ENCODE results near the gene ASB10. TPM values are rescaled to one million over a fixed set of nuclear protein-coding genes. Genes with fewer than 3 reads are reported as not detected.

The ASB10 gene
- polyA plus RNA-seq, 2 of the 4 experiments (the other 2 are of a cell fraction), result not detected

- H3K4me2 ChIP-seq, result no peak overlapping the region
- ChIA-PET POLR2A (interaction anchor here (1.5 kb wide), 1 partner anchor 13 kb away, joined by 6 read pairs; the partner anchor contains the start of gene ABCF2), CTCF (interaction anchor here (1.0 to 1.6 kb wide), 4 partner anchors 31 to 101 kb away, joined by 3 to 5 read pairs (median 4); no protein-coding TSS in a partner anchor)
- ATAC-seq, result no peak
- no peaks in the 10 kb centered on the region for H3K9me3 ChIP-seq
- 91% methylated on average over 3 of the region's 3 CpGs for WGBS (ENCODE audit: missing lambda C conversion rate)
- no peak overlapping the region for H3K4me3 ChIP-seq
- H3K4me1 ChIP-seq, result no peaks in the 10 kb centered on the region
- DNase-seq (ENCODE audit: low read depth in 1 of 2, low spot score in 1 of 2), result no peak
- TF ChIP-seq ELK1 (IDR thresholded peaks at IDR 0.05; ENCODE audit: low read depth, low read length), result no peak
- no peak for TF ChIP-seq CHD4 (IDR thresholded peaks at IDR 0.05; ENCODE audit: borderline replicate concordance)
- no peak for TF ChIP-seq RNF2 (IDR thresholded peaks at IDR 0.05; ENCODE audit: borderline replicate concordance, low read depth)
- no peak for TF ChIP-seq NFE2L2 (conservative IDR thresholded peaks at IDR 0.05; ENCODE audit: low read length)
- no peak for TF ChIP-seq MAX (IDR thresholded peaks at IDR 0.05)
- TF ChIP-seq POLR2AphosphoS2 (conservative IDR thresholded peaks at IDR 0.05; ENCODE audit: low read length), result no peak
- TF ChIP-seq EHMT2 (IDR thresholded peaks at IDR 0.05; ENCODE audit: low read depth), result no peak
- TF ChIP-seq RFX5 (IDR thresholded peaks at IDR 0.05), result no peak
- TF ChIP-seq PHF8 (IDR thresholded peaks at IDR 0.05; ENCODE audit: borderline replicate concordance, low read depth), result no peak
- no peak for TF ChIP-seq HMGXB4 (CRISPR knock-in tag; IDR thresholded peaks at IDR 0.05; ENCODE audit: borderline replicate concordance)
- no peak for TF ChIP-seq NPAS2 (CRISPR knock-in tag; IDR thresholded peaks at IDR 0.05; ENCODE audit: borderline replicate concordance)
- TF ChIP-seq CBX8 (IDR thresholded peaks at IDR 0.05), result no peak
- TF ChIP-seq ZFP36 (IDR thresholded peaks at IDR 0.05; ENCODE audit: borderline replicate concordance, partially characterized antibody), result no peak
- no peak for TF ChIP-seq ESRRA (IDR thresholded peaks at IDR 0.05; ENCODE audit: borderline replicate concordance, low read length)
- TF ChIP-seq FOSB (CRISPR knock-in tag; IDR thresholded peaks at IDR 0.05), result no peak
- no peak for TF ChIP-seq REST (IDR thresholded peaks at IDR 0.05)
- no peak for TF ChIP-seq EP300 (IDR thresholded peaks at IDR 0.05)
- no peak overlapping the region for H3K27ac ChIP-seq
- FAIRE-seq, result no peak
Measured at GRCh38 chr7:151213826-151214225, 26.8 kb upstream of the ASB10 start.

GRCh38 chr7:151212626-151213025, 25.6 kb upstream of the ASB10 start:
- H3K27ac ChIP-seq, result no peak overlapping the region
- ATAC-seq, result no peak
- no peak overlapping the region for H3K4me3 ChIP-seq
- H3K4me2 ChIP-seq, result no peak overlapping the region
- TF ChIP-seq MAFK (IDR thresholded peaks at IDR 0.05; ENCODE audit: partially characterized antibody) (no peak), ESRRA (IDR thresholded peaks at IDR 0.05; ENCODE audit: borderline replicate concordance, low read length) (no peak), USF2 (IDR thresholded peaks at IDR 0.05) (no peak), GATA3 (IDR thresholded peaks at IDR 0.05; ENCODE audit: borderline replicate concordance) (no peak), ELK1 (IDR thresholded peaks at IDR 0.05; ENCODE audit: low read depth, low read length) (no peak), SMC3 (IDR thresholded peaks at IDR 0.05) (no peak), CBX2 (IDR thresholded peaks at IDR 0.05; ENCODE audit: borderline replicate concordance, low read depth) (no peak), CHD4 (IDR thresholded peaks at IDR 0.05; ENCODE audit: borderline replicate concordance) (no peak), FOSL2 (IDR thresholded peaks at IDR 0.05) (no peak), FOSL2 (CRISPR knock-in tag; IDR thresholded peaks at IDR 0.05) (no peak), JUN (IDR thresholded peaks at IDR 0.05) (no peak), CHD2 (IDR thresholded peaks at IDR 0.05; ENCODE audit: low read length, partially characterized antibody) (no peak), EHF (CRISPR knock-in tag; IDR thresholded peaks at IDR 0.05) (no peak)
- TF ChIP-seq, protein P1, sequence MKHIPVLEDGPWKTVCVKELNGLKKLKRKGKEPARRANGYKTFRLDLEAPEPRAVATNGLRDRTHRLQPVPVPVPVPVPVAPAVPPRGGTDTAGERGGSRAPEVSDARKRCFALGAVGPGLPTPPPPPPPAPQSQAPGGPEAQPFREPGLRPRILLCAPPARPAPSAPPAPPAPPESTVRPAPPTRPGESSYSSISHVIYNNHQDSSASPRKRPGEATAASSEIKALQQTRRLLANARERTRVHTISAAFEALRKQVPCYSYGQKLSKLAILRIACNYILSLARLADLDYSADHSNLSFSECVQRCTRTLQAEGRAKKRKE (CRISPR knock-in tag; IDR thresholded peaks at IDR 0.05; ENCODE audit: low read depth), result no peak
- WGBS (ENCODE audit: missing lambda C conversion rate), result 89% methylated on average over 5 of the region's 5 CpGs
- H3K4me1 ChIP-seq, result no peaks in the 10 kb centered on the region
- POLR2A ChIA-PET, result interaction anchor here (1.0 kb wide), 1 partner anchor 14 kb away, joined by 3 read pairs; the partner anchor contains the start of gene ABCF2
- CTCF ChIA-PET, result interaction anchor here (0.7 to 1.5 kb wide), 5 partner anchors 10 to 102 kb away, joined by 3 to 5 read pairs (median 4); no protein-coding TSS in a partner anchor
- no peaks in the 10 kb centered on the region for H3K9me3 ChIP-seq
- FAIRE-seq, result no peak
- DNase-seq (ENCODE audit: low read depth in 1 of 2, low spot score in 1 of 2), result no peak

All from A549 (cell line).